Measurements from ENCODE around the gene KCNMA1.

Gene KCNMA1

GRCh38 chr10:77392236-77392721 is 245.3 kb downstream of the KCNMA1 start:
- Histone ChIP-seq H3K14ac (ENCODE audit: low read length in 2 of 2) (no peak overlapping the region), H2AK5ac (ENCODE audit: low read length, severe bottlenecking) (peak overlapping the region; percentile 13), H3K4ac (ENCODE audit: low read depth in 1 of 2, low read length in 2 of 2) (peak overlapping the region in 1 of 2 experiments; percentile 20), H2BK12ac (ENCODE audit: low read length in 2 of 2) (peak overlapping the region in 1 of 2 experiments; percentile 7), H2BK5ac (ENCODE audit: low read depth, low read length, poor library complexity, severe bottlenecking) (no peak overlapping the region), H4K8ac (ENCODE audit: low read length) (peak overlapping the region; percentile 43), H3K36me3 (ENCODE audit: control insufficient read depth in 1 of 2, insufficient read depth in 2 of 2, low read depth in 1 of 2, low read length in 2 of 2) (no peaks in the 10 kb centered on the region), H3K4me3 (ENCODE audit: insufficient read depth in 1 of 2, low read depth in 1 of 2, low read length in 2 of 2) (peak overlapping the region in 1 of 2 experiments; percentile 25), H3K27me3 (ENCODE audit: control insufficient read depth in 1 of 2, insufficient read depth in 1 of 2, low read length in 2 of 2) (no peaks in the 10 kb centered on the region), H3K79me1 (replicated peaks; ENCODE audit: low read length, poor library complexity, severe bottlenecking) (peaks cover 8% of the 10 kb centered on the region), H2AFZ (ENCODE audit: low read depth, low read length) (no peak overlapping the region), H4K91ac (ENCODE audit: low read length) (peak overlapping the region; percentile 11), H2BK15ac (ENCODE audit: low read depth, poor library complexity, severe bottlenecking) (no peak overlapping the region), H3K27ac (ENCODE audit: low read length, poor library complexity, severe bottlenecking) (peak overlapping the region; percentile 48), H3K9ac (ENCODE audit: low read length) (no peak overlapping the region), H3K4me2 (ENCODE audit: low read length, poor library complexity, severe bottlenecking) (no peak overlapping the region), H3K18ac (ENCODE audit: low read depth in 1 of 2, low read length in 2 of 2) (peak overlapping the region in 1 of 2 experiments; percentile 34), H2BK120ac (ENCODE audit: low read depth, low read length) (no peak overlapping the region), H3K4me1 (ENCODE audit: control insufficient read depth, insufficient read depth, low read depth, low read length) (peaks cover 26% of the 10 kb centered on the region), H3K23ac (ENCODE audit: low read length in 2 of 2) (no peak overlapping the region), H3K9me3 (ENCODE audit: control insufficient read depth, low read length) (no peaks in the 10 kb centered on the region)
- WGBS: 10% methylated on average over 1 of the region's 2 CpGs
- DNase-seq: peak; percentile 79

GRCh38 chr10:77391605-77392235 is 245.9 kb downstream of the KCNMA1 start:
- Histone ChIP-seq H3K4me3 (ENCODE audit: insufficient read depth in 1 of 2, low read depth in 1 of 2, low read length in 2 of 2) (no peak overlapping the region), H3K23ac (ENCODE audit: low read length in 2 of 2) (no peak overlapping the region), H2AK5ac (ENCODE audit: low read length, severe bottlenecking) (peak overlapping the region; percentile 65), H3K36me3 (ENCODE audit: control insufficient read depth in 1 of 2, insufficient read depth in 2 of 2, low read depth in 1 of 2, low read length in 2 of 2) (no peaks in the 10 kb centered on the region), H2BK12ac (ENCODE audit: low read length in 2 of 2) (peak overlapping the region in 1 of 2 experiments; percentile 89), H4K8ac (ENCODE audit: low read length) (peak overlapping the region; percentile 95), H4K91ac (ENCODE audit: low read length) (peak overlapping the region; percentile 78), H3K79me1 (replicated peaks; ENCODE audit: low read length, poor library complexity, severe bottlenecking) (peaks cover 8% of the 10 kb centered on the region), H2BK15ac (ENCODE audit: low read depth, poor library complexity, severe bottlenecking) (no peak overlapping the region), H3K27me3 (ENCODE audit: control insufficient read depth in 1 of 2, insufficient read depth in 1 of 2, low read length in 2 of 2) (no peaks in the 10 kb centered on the region), H2BK5ac (ENCODE audit: low read depth, low read length, poor library complexity, severe bottlenecking) (peak overlapping the region; percentile 22), H2BK120ac (ENCODE audit: low read depth, low read length) (no peak overlapping the region), H3K9me3 (ENCODE audit: control insufficient read depth, low read length) (no peaks in the 10 kb centered on the region), H3K14ac (ENCODE audit: low read length in 2 of 2) (no peak overlapping the region), H3K4me1 (ENCODE audit: control insufficient read depth, insufficient read depth, low read depth, low read length) (peaks cover 26% of the 10 kb centered on the region), H2AFZ (ENCODE audit: low read depth, low read length) (no peak overlapping the region), H3K4ac (ENCODE audit: low read depth in 1 of 2, low read length in 2 of 2) (peak overlapping the region in 1 of 2 experiments; percentile 64), H3K27ac (ENCODE audit: low read length, poor library complexity, severe bottlenecking) (peak overlapping the region; percentile 26), H3K18ac (ENCODE audit: low read depth in 1 of 2, low read length in 2 of 2) (peak overlapping the region; percentile 68 to 88), H3K4me2 (ENCODE audit: low read length, poor library complexity, severe bottlenecking) (peak overlapping the region; percentile 1), H3K9ac (ENCODE audit: low read length) (peak overlapping the region; percentile 75)
- DNase-seq: peak; percentile 89
- 9% methylated on average over 11 of the region's 12 CpGs for WGBS

- H2AFZ ChIP-seq (ENCODE audit: low read depth, low read length): no peak overlapping the region
- H3K27me3 ChIP-seq (ENCODE audit: control insufficient read depth in 1 of 2, insufficient read depth in 1 of 2, low read length in 2 of 2): no peaks in the 10 kb centered on the region
- H3K4ac ChIP-seq (ENCODE audit: low read depth in 1 of 2, low read length in 2 of 2): peak overlapping the region in 1 of 2 experiments; percentile 11
- H3K27ac ChIP-seq (ENCODE audit: low read length, poor library complexity, severe bottlenecking): no peak overlapping the region
- peaks cover 13% of the 10 kb centered on the region for H3K79me1 ChIP-seq (replicated peaks; ENCODE audit: low read length, poor library complexity, severe bottlenecking)
- peak overlapping the region; percentile 23 to 28 for H3K18ac ChIP-seq (ENCODE audit: low read depth in 1 of 2, low read length in 2 of 2)
- no peak overlapping the region for H2BK15ac ChIP-seq (ENCODE audit: low read depth, poor library complexity, severe bottlenecking)
- H3K23ac ChIP-seq (ENCODE audit: low read length in 2 of 2): no peak overlapping the region
- H2BK12ac ChIP-seq (ENCODE audit: low read length in 2 of 2): peak overlapping the region in 1 of 2 experiments; percentile 91
- H3K14ac ChIP-seq (ENCODE audit: low read length in 2 of 2): no peak overlapping the region
- no peaks in the 10 kb centered on the region for H3K9me3 ChIP-seq (ENCODE audit: control insufficient read depth, low read length)
- 72% methylated on average over 2 of the region's 2 CpGs for WGBS
- no peak overlapping the region for H2BK5ac ChIP-seq (ENCODE audit: low read depth, low read length, poor library complexity, severe bottlenecking)
- H3K9ac ChIP-seq (ENCODE audit: low read length): peak overlapping the region; percentile 75
- peak overlapping the region; percentile 4 for H2BK120ac ChIP-seq (ENCODE audit: low read depth, low read length)
- H4K91ac ChIP-seq (ENCODE audit: low read length): no peak overlapping the region
- no peak overlapping the region for H4K8ac ChIP-seq (ENCODE audit: low read length)
- peak overlapping the region; percentile 65 for H2AK5ac ChIP-seq (ENCODE audit: low read length, severe bottlenecking)
- H3K4me1 ChIP-seq (ENCODE audit: control insufficient read depth, insufficient read depth, low read depth, low read length): peaks cover 28% of the 10 kb centered on the region
- DNase-seq: peak; percentile 53
- H3K4me2 ChIP-seq (ENCODE audit: low read length, poor library complexity, severe bottlenecking): no peak overlapping the region
- H3K36me3 ChIP-seq (ENCODE audit: control insufficient read depth in 1 of 2, insufficient read depth in 2 of 2, low read depth in 1 of 2, low read length in 2 of 2): no peaks in the 10 kb centered on the region
- no peak overlapping the region for H3K4me3 ChIP-seq (ENCODE audit: insufficient read depth in 1 of 2, low read depth in 1 of 2, low read length in 2 of 2)
Measured at GRCh38 chr10:77390481-77390891, 247.1 kb downstream of the KCNMA1 start.

- Histone ChIP-seq H3K36me3 (ENCODE audit: control insufficient read depth in 1 of 2, insufficient read depth in 2 of 2, low read depth in 1 of 2, low read length in 2 of 2) (no peaks in the 10 kb centered on the region), H2AFZ (ENCODE audit: low read depth, low read length) (no peak overlapping the region), H2BK5ac (ENCODE audit: low read depth, low read length, poor library complexity, severe bottlenecking) (no peak overlapping the region), H3K9ac (ENCODE audit: low read length) (peak overlapping the region; percentile 30), H2BK120ac (ENCODE audit: low read depth, low read length) (no peak overlapping the region), H3K27ac (ENCODE audit: low read length, poor library complexity, severe bottlenecking) (no peak overlapping the region), H2BK12ac (ENCODE audit: low read length in 2 of 2) (peak overlapping the region in 1 of 2 experiments; percentile 45), H4K8ac (ENCODE audit: low read length) (no peak overlapping the region), H3K23ac (ENCODE audit: low read length in 2 of 2) (no peak overlapping the region), H3K4ac (ENCODE audit: low read depth in 1 of 2, low read length in 2 of 2) (no peak overlapping the region), H3K27me3 (ENCODE audit: control insufficient read depth in 1 of 2, insufficient read depth in 1 of 2, low read length in 2 of 2) (no peaks in the 10 kb centered on the region), H3K4me3 (ENCODE audit: insufficient read depth in 1 of 2, low read depth in 1 of 2, low read length in 2 of 2) (no peak overlapping the region), H3K9me3 (ENCODE audit: control insufficient read depth, low read length) (no peaks in the 10 kb centered on the region), H2AK5ac (ENCODE audit: low read length, severe bottlenecking) (no peak overlapping the region), H3K4me2 (ENCODE audit: low read length, poor library complexity, severe bottlenecking) (no peak overlapping the region), H3K18ac (ENCODE audit: low read depth in 1 of 2, low read length in 2 of 2) (no peak overlapping the region), H3K79me1 (replicated peaks; ENCODE audit: low read length, poor library complexity, severe bottlenecking) (peaks cover 13% of the 10 kb centered on the region), H3K4me1 (ENCODE audit: control insufficient read depth, insufficient read depth, low read depth, low read length) (peaks cover 26% of the 10 kb centered on the region), H3K14ac (ENCODE audit: low read length in 2 of 2) (no peak overlapping the region), H4K91ac (ENCODE audit: low read length) (no peak overlapping the region), H2BK15ac (ENCODE audit: low read depth, poor library complexity, severe bottlenecking) (no peak overlapping the region)
- DNase-seq: no peak
- 36% methylated on average over 1 of the region's 2 CpGs for whole genome bisulfite sequencing
Measured at GRCh38 chr10:77388571-77389100, 249.0 kb downstream of the KCNMA1 start.

Measured in mesenchymal stem cell (in vitro differentiated cells and primary cell).